NT2/D1 (cell line): ENCODE data around the gene TGFBRAP1.

Source experiments
- YY1 ChIP-seq: IDR thresholded peaks from 2 replicates; pipeline ENCODE4 v1.6.1; 2011; ENCODE audit not compliant: insufficient read length, insufficient read depth
- ZNF274 ChIP-seq: IDR thresholded peaks from 2 replicates; pipeline ENCODE4 v1.6.1; 2011; ENCODE audit warnings: mild to moderate bottlenecking, low read depth, low read length

- TF ChIP-seq ZNF274 = no peak
- no peak for TF ChIP-seq YY1
Measured at GRCh38 chr2:105238664-105239240, 90.8 kb downstream of the TGFBRAP1 start.
